Fibroblast of skin of left biceps (primary cell): ENCODE data around the gene RAB34.
"Not testable (repeated sequence)": the region's sequence is repeated elsewhere in the genome, so short reads cannot be mapped to it uniquely, and the experiment has no call there.

Experiments
- DNase-seq, 2 experiments: peaks; one replicate each; pipeline ENCODE4 v3.0.0-alpha.2; 2013; ENCODE audit warnings: low read depth in 2 of 2

The RAB34 gene

DNA sequence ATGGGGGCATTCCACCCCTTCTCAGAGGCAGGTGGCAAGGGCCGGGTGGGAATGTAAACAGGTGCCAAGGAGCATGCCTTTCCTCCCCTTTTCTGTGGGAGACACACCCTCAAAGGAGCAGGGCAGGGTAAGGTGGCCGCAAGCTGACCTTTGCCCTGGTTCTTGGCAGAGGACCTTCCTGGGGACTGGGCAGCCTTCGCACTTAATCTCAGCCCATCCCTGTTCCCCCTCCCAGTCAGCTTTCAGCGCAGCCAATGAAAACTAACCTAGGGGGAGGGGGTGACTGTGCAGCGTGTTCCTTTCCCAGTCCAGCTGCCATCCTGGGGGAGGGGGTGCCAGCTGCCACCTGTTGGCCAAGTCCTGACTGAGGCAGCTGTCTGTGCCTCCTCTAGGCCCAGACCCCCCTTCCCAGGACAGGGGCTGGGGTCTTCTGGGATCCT, 29.0 kb upstream of the RAB34 start:
- DNase-seq: no peak

- DNase-seq: no peak
These were observed 28.2 kb upstream of the RAB34 start for GRCh38 chr17:28745786-28746411.

GRCh38 chr17:28744972-28745785, 27.5 kb upstream of the RAB34 start:
- no peak for DNase-seq

DNA sequence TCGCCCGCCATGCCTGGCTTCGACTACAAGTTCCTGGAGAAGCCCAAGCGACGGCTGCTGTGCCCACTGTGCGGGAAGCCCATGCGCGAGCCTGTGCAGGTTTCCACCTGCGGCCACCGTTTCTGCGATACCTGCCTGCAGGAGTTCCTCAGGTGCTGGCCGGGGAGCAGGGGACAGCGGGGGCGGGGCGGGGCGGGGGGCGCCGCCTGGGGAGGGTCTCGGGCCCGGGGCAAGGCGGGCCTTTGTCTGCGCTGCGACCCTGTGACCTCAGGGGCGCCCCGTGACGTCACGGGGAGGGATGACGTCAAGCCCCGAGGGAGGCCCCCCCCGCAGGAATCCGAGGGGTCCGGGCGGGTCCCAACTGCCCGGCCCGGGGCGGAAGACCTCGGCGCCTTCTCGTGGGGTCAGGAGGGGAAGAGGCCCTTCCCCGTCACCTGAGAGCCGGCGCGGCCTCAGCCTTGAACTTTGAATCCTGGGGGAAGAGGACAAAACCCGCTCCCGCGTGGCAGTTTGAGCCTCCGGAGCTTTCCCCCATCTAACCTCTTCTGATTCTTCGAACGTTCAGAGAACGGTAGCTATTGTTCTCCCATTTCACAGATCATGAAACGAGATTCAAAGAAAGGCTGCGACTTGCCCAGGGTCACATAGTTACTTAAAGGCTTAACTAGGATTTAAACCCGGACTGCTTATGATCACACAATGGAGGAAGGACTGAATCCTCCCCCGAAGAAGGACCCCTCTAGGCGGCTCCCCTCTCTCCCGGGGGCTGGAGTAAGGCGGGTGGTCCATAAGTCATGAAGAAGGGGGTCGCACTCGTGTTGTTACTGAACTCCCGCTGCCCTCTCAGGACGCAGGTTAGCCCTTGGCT, 26.7 kb upstream of the RAB34 start:
- DNase-seq: no peak

- no peak for DNase-seq
These were observed 25.8 kb upstream of the RAB34 start, which contains the start of gene TRAF4 for GRCh38 chr17:28743243-28744103. Gene TRAF4 (plus strand): TSS chr17:28744011. CDS start chr17:28744113, 102 bp downstream.

DNA sequence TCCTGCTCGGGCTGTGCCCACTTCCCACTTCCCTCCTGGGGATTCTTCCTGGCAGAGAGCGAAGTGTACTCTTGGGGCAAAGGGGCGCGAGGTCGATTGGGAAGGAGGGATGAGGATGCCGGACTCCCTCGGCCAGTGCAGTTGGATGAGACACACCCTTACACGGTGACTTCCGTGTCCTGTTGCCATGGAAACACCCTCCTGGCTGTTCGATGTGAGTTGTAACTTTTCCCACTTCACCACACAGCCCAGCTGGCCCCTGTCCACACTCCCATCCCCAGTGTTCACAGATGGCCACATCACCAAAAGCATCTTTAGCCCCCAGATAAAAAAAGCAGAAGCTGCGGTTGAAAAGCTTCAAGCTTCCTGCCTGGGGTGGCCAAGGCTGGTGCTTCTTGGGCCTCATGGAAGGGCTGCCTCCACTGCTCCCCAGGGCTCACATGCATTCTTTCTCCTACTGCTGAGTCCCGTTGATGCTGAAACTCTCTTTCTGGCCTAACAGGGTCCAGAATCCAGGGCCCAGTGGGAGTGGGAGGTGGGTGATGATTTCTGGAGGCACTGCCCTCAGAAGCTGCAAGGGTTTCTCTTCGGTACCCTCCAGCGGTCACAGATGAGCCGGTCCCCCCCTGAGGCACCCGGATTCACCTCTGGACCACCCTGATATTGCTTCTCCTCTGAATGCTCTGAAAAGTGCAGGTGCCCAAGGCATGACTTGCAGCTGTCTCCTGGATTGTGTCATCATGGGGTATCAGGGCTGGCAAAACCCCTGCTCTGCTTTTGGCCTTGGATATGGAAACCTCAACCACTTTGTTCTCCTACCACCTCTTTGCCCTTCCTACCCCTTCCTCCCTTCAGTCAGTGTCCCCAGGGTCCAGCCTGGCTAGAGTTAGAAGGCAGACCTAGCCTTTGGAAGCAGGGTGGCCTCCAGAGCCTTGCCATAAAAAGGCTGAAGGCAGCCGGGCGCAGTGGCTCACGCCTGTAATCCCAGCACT, 24.0 kb upstream of the RAB34 start:
- DNase-seq: no peak

DNA sequence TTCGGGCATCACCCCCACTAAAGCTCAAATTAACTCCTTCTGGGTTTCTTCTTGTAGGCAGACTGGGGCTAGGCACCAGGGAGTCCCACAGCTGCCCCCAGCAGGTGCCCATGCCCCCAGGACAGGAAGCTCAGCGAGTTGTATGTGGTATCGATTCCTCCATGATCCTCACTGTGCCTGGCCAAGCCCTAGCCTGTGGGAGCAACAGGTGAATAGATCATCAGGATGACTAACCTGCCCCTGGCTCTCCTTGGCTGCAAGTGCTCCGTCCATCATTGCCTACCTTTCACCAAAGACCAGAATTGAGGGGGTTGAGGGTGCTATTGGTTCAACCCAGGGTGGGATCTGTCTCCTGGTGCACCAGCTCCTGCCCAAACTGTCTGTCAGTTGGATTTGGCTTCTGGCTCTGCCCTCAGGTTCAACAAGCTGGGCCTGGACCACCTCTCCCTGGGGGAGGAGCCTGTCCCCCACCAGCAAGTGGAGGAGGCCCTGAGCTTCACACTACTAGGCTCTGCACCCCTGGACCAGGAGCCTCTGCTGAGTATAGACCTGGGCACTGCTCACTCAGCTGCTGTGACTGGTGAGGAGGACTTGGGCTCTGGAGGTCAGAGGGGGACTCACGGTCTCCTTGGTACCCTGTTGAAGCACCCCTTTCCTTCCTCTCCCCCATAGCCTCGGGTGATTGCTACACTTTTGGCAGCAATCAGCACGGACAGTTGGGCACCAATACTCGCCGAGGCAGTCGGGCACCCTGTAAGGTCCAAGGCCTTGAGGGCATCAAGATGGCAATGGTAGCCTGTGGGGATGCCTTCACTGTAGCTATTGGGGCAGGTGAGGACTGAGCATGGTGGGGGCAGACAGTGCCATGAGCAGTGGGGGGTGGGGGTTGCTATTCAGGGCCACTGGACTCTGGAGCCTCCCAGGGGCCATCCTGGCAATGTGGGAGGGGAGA, 23.0 kb upstream of the RAB34 start:
- DNase-seq: no peak

GRCh38 chr17:28738680-28739384, 21.2 kb upstream of the RAB34 start:
- DNase-seq: no peak

GRCh38 chr17:28737770-28738679, 20.4 kb upstream of the RAB34 start:
- DNase-seq: no peak

DNA sequence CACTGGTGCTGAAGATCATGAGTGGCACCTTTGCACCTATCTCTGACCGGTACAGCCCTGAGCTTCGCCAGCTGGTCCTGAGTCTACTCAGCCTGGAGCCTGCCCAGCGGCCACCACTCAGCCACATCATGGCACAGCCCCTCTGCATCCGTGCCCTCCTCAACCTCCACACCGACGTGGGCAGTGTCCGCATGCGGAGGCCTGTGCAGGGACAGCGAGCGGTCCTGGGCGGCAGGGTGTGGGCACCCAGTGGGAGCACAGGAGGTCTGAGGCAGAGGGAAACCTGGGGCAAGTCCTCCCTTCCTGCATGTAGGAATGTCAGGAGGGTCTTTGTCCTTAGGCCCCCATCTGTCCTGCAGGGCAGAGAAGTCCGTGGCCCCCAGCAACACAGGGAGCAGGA, 19.6 kb upstream of the RAB34 start:
- DNase-seq: no peak

- not testable (repeated sequence) for DNase-seq
These were observed 18.5 kb upstream of the RAB34 start for GRCh38 chr17:28735913-28736769.

GRCh38 chr17:28735242-28735722, 17.6 kb upstream of the RAB34 start:
- DNase-seq: no peak

DNA sequence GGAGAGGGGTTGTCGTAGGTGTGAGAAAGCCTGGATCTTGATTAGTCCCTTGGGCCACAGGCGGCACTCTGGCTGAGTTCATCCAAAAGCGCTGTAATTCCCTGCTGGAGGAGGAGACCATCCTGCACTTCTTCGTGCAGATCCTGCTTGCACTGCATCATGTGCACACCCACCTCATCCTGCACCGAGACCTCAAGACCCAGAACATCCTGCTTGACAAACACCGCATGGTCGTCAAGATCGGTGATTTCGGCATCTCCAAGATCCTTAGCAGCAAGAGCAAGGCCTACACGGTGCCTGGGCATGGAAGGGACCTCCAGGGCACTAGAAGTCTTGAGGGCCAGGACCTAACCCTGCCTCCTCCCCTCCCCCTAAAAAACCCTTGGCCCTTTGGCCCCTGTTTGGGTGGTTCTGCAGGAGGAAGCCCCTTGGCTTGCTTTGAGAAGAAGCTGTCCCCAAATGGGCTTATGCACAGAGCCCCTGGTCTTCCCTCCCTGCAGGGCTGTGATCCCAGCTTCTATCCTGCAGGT, 17.1 kb upstream of the RAB34 start:
- DNase-seq: no peak

GRCh38 chr17:28733346-28733745, 15.7 kb upstream of the RAB34 start:
- no peak for DNase-seq

DNA sequence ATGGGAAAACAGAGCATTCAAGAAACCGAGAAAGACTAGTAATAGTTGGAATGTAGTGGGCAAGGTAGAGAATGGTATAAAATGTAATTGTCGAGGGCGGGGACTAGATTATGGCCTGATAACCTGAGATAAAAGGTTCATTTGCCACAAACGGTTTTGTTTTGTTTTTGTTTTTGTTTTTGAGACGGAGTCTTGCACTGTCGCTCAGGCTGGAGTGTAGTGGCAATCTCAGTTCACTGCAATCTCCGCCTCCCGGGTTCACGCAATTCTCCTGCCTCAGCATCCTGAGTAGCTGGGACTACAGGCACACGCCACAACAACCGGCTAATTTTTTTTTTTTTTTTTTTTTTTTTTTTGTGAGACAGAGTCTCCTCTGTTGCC, 12.3 kb upstream of the RAB34 start:
- DNase-seq: no peak
